Embryonic facial prominence (tissue), 1 donor: ENCODE data around the gene RABEP1.

Experiments used
- DNase-seq: peaks from one replicate; pipeline ENCODE4 v3.0.0-alpha.2; 2016; ENCODE audit errors: extremely low spot score

RABEP1 gene

GRCh38 chr17:5269241-5269960 lies 12.7 kb upstream of the RABEP1 start:
- no peak for DNase-seq

GRCh38 chr17:5272322-5272721 lies 9.8 kb upstream of the RABEP1 start:
- DNase-seq = no peak

GRCh38 chr17:5282642-5283217 lies 646 bp downstream of the RABEP1 start:
- DNase-seq = no peak

GRCh38 chr17:5283571-5284315 lies 1.7 kb downstream of the RABEP1 start:
- no peak for DNase-seq

- DNase-seq = no peak
These were observed 2.6 kb downstream of the RABEP1 start for GRCh38 chr17:5284681-5285080.

GRCh38 chr17:5286846-5287245 lies 4.8 kb downstream of the RABEP1 start:
- no peak for DNase-seq

GRCh38 chr17:5291683-5292350 lies 9.7 kb downstream of the RABEP1 start:
- no peak for DNase-seq

GRCh38 chr17:5297245-5297644 lies 15.2 kb downstream of the RABEP1 start:
- DNase-seq = no peak

GRCh38 chr17:5299383-5299782 lies 17.3 kb downstream of the RABEP1 start:
- DNase-seq = no peak

GRCh38 chr17:5304636-5305035 lies 22.6 kb downstream of the RABEP1 start:
- no peak for DNase-seq

- no peak for DNase-seq
These were observed 27.8 kb downstream of the RABEP1 start for GRCh38 chr17:5309851-5310250.

- DNase-seq = no peak
These were observed 43.8 kb downstream of the RABEP1 start for GRCh38 chr17:5325851-5326250.

- no peak for DNase-seq
These were observed 47.9 kb downstream of the RABEP1 start for GRCh38 chr17:5329784-5330557.

- no peak for DNase-seq
These were observed 48.9 kb downstream of the RABEP1 start for GRCh38 chr17:5330981-5331380.

- no peak for DNase-seq
These were observed 49.4 kb downstream of the RABEP1 start for GRCh38 chr17:5331506-5331905.

GRCh38 chr17:5344914-5345313 lies 62.8 kb downstream of the RABEP1 start:
- DNase-seq = no peak

GRCh38 chr17:5352681-5353289 lies 70.7 kb downstream of the RABEP1 start:
- DNase-seq = no peak

- no peak for DNase-seq
These were observed 72.2 kb downstream of the RABEP1 start for GRCh38 chr17:5354310-5354709.

GRCh38 chr17:5354886-5355415 lies 72.9 kb downstream of the RABEP1 start:
- DNase-seq = no peak

GRCh38 chr17:5355421-5356129 lies 73.5 kb downstream of the RABEP1 start:
- DNase-seq = no peak
